GM23338 (cell line): ENCODE data around the gene PODN. TPM values are rescaled to one million over a fixed set of nuclear protein-coding genes. Genes with fewer than 3 reads are reported as not detected.

Source experiments
- ATAC-seq: fragments of 200-7000 bp; cut with Tn5 transposase; 3 replicates; pipeline ENCODE4 v1.9.1; 2020
- DNase-seq: peaks from one replicate; pipeline ENCODE4 v3.0.0-alpha.2; 2015; ENCODE audit warnings: low spot score
- H2AFZ ChIP-seq: fragments of 200-600 bp; sonication (generic); 2 replicates; pipeline ENCODE4 v1.8.0; 2016; ENCODE audit warnings: antibody characterized with exemption, mild to moderate bottlenecking, moderate library complexity
- H3F3A ChIP-seq: fragments of 200-600 bp; sonication (generic); replicated peaks from 2 replicates; pipeline ENCODE4 v1.8.0; 2017; ENCODE audit warnings: antibody characterized with exemption, mixed run types, low read depth
- H3K27ac ChIP-seq: fragments of 200-600 bp; sonication (generic); 2 replicates; pipeline ENCODE4 v1.6.1; 2016; ENCODE audit warnings: low read depth
- H3K27me3 ChIP-seq: fragments of 200-600 bp; sonication (generic); 2 replicates; pipeline ENCODE4 v1.8.0; 2016; ENCODE audit warnings: mild to moderate bottlenecking, mixed run types, moderate library complexity; ENCODE audit not compliant: insufficient read depth
- H3K36me3 ChIP-seq: fragments of 200-600 bp; sonication (generic); 2 replicates; pipeline ENCODE4 v1.8.0; 2016; ENCODE audit warnings: mild to moderate bottlenecking; ENCODE audit not compliant: insufficient read depth
- H3K4me1 ChIP-seq: fragments of 200-600 bp; sonication (generic); 2 replicates; pipeline ENCODE4 v1.8.0; 2016; ENCODE audit warnings: mild to moderate bottlenecking, moderate library complexity; ENCODE audit not compliant: insufficient read depth
- H3K4me2 ChIP-seq: fragments of 200-600 bp; sonication (generic); 2 replicates; pipeline ENCODE4 v1.7.1; 2017; ENCODE audit warnings: mixed run types
- H3K4me3 ChIP-seq: fragments of 200-600 bp; sonication (generic); 2 replicates; pipeline ENCODE4 v1.6.1; 2016; ENCODE audit warnings: mixed run types
- H3K79me2 ChIP-seq: fragments of 200-600 bp; sonication (generic); replicated peaks from 2 replicates; pipeline ENCODE4 v1.8.0; 2017; ENCODE audit warnings: mild to moderate bottlenecking; ENCODE audit not compliant: insufficient read depth
- H3K9me2 ChIP-seq: fragments of 200-600 bp; sonication (generic); 2 replicates; pipeline ENCODE4 v1.8.0; 2017; ENCODE audit not compliant: insufficient read depth
- H4K20me1 ChIP-seq: fragments of 200-600 bp; sonication (generic); replicated peaks from 2 replicates; pipeline ENCODE4 v1.8.0; 2017; ENCODE audit warnings: mild to moderate bottlenecking; ENCODE audit not compliant: insufficient read depth
- H3K27ac Mint-ChIP-seq: 2 replicates; pipeline ENCODE4 v1.8.0; 2020; ENCODE audit warnings: inconsistent platforms, mild to moderate bottlenecking, moderate library complexity, mixed read lengths
- H3K27me3 Mint-ChIP-seq: 3 replicates; pipeline ENCODE4 v1.8.0; 2022; ENCODE audit warnings: low read depth, mild to moderate bottlenecking, moderate library complexity, mixed read lengths, inconsistent platforms; ENCODE audit not compliant: insufficient read depth, poor library complexity
- H3K36me3 Mint-ChIP-seq: 3 replicates; pipeline ENCODE4 v1.8.0; 2021; ENCODE audit warnings: low read depth, mild to moderate bottlenecking, inconsistent platforms, moderate library complexity, mixed read lengths
- H3K4me1 Mint-ChIP-seq: 3 replicates; pipeline ENCODE4 v1.8.0; 2020; ENCODE audit warnings: mild to moderate bottlenecking, inconsistent platforms, mixed read lengths
- H3K4me3 Mint-ChIP-seq: 3 replicates; pipeline ENCODE4 v1.8.0; 2021; ENCODE audit warnings: moderate library complexity, mild to moderate bottlenecking, inconsistent platforms, mixed read lengths
- H3K9me3 Mint-ChIP-seq: 3 replicates; pipeline ENCODE4 v1.8.0; 2020; ENCODE audit warnings: moderate library complexity, mild to moderate bottlenecking, inconsistent platforms, mixed read lengths
- CTCF ChIP-seq, 2 experiments: fragments of 200-600 bp in 1 of 2; sonication (generic) in 1 of 2; conservative IDR thresholded peaks; 2 replicates each; pipeline versions ENCODE4 v1.5.1 to v1.6.1; 2016 to 2017; ENCODE audit warnings: antibody characterized with exemption in 2 of 2, low read depth in 2 of 2, mild to moderate bottlenecking in 2 of 2, moderate library complexity in 1 of 2
- ETS1 ChIP-seq: IDR thresholded peaks from 2 replicates; pipeline ENCODE4 v1.6.1; 2016; ENCODE audit warnings: antibody characterized with exemption
- EZH2 ChIP-seq: fragments of 200-600 bp; sonication (generic); IDR thresholded peaks from one replicate; pipeline ENCODE4 v1.8.0; 2017; ENCODE audit warnings: antibody characterized with exemption, mild to moderate bottlenecking, low read depth; ENCODE audit not compliant: unreplicated experiment
- EZH2phosphoT487 ChIP-seq: fragments of 200-600 bp; sonication (generic); IDR thresholded peaks from one replicate; pipeline ENCODE4 v1.8.1; 2018; ENCODE audit warnings: antibody characterized with exemption; ENCODE audit not compliant: unreplicated experiment
- JUNB ChIP-seq: IDR thresholded peaks from one replicate; pipeline ENCODE4 v1.6.1; 2016; ENCODE audit warnings: antibody characterized with exemption; ENCODE audit not compliant: unreplicated experiment
- POLR2AphosphoS5 ChIP-seq: IDR thresholded peaks from 2 replicates; pipeline ENCODE4 v1.6.1; 2016; ENCODE audit warnings: antibody characterized with exemption, low read depth
- REST ChIP-seq: IDR thresholded peaks from one replicate; pipeline ENCODE4 v1.6.1; 2018; ENCODE audit warnings: antibody characterized with exemption; ENCODE audit not compliant: unreplicated experiment
- STAT1 ChIP-seq: IDR thresholded peaks from one replicate; pipeline ENCODE4 v1.6.1; 2016; ENCODE audit warnings: antibody characterized with exemption; ENCODE audit not compliant: unreplicated experiment
- ZNF331 ChIP-seq: fragments of 250-450 bp; sonication (Bioruptor Pico); IDR thresholded peaks from 2 replicates; pipeline ENCODE4 v1.5.0; 2020; ENCODE audit warnings: low read depth, mild to moderate bottlenecking, moderate library complexity
- ZNF462 ChIP-seq: fragments of 250-450 bp; sonication (Bioruptor Pico); IDR thresholded peaks from 2 replicates; pipeline ENCODE4 v1.5.0; 2020; ENCODE audit warnings: mild to moderate bottlenecking, moderate library complexity
- polyA plus RNA-seq: library from polyadenylated mRNA; unstranded; fragments of >200 nt; fragmentation: Nextera tagmentation; extraction: Ambion mirVana; gene quantifications from 2 replicates; pipeline ENCODE4 v1.2.1, GENCODE V29; 2016
- total RNA-seq: library from RNA; depleted of rRNA; stranded (reverse); fragments of >200 nt; shearing (Covaris generic); gene quantifications from 2 replicates; pipeline ENCODE4 v1.2.3, GENCODE V29; 2014

The PODN gene
- total and polyA plus RNA-seq, 2 experiments from 2014 or later, result 0.16 to 0.24 TPM

- Histone ChIP-seq H3K27ac (no peak overlapping the region), H3K27me3 (peaks cover 62% of the 10 kb centered on the region), H3K4me3 (peak overlapping the region; percentile 85), H3F3A (no peaks in the 10 kb centered on the region), H3K4me2 (peak overlapping the region; percentile 95; the same call in 1 of the 2 replicates), H4K20me1 (no peaks in the 10 kb centered on the region), H3K4me1 (peaks cover 6% of the 10 kb centered on the region; the same call in 1 of the 2 replicates), H3K9me2 (no peaks in the 10 kb centered on the region), H2AFZ (no peak overlapping the region), H3K79me2 (no peaks in the 10 kb centered on the region), H3K36me3 (no peaks in the 10 kb centered on the region)
- Mint-ChIP-seq H3K4me1 (no peaks in the 10 kb centered on the region; the same call in 2 of the 3 replicates), H3K27me3 (peaks cover 50% of the 10 kb centered on the region), H3K36me3 (no peaks in the 10 kb centered on the region), H3K4me3 (peak overlapping the region; percentile 67), H3K27ac (no peak overlapping the region), H3K9me3 (no peaks in the 10 kb centered on the region)
- DNase-seq (no peak), ATAC-seq (no peak)
- TF ChIP-seq REST (no peak), STAT1 (no peak), ZNF331 (CRISPR knock-in tag) (no peak), ETS1 (no peak), JUNB (no peak), CTCF (conservative IDR thresholded peaks at IDR 0.05; ENCODE audit: low read depth in 2 of 2) (no peak), ZNF462 (CRISPR knock-in tag) (no peak), POLR2AphosphoS5 (no peak), EZH2 (no peak), EZH2phosphoT487 (no peak)
Measured at GRCh38 chr1:53063744-53064515, 1.9 kb downstream of the PODN start.
